ENCODE results near the gene NOMO2. TPM values are rescaled to one million over a fixed set of nuclear protein-coding genes. Genes with fewer than 3 reads are reported as not detected.
"Not testable (repeated sequence)": the region's sequence is repeated elsewhere in the genome, so short reads cannot be mapped to it uniquely, and the experiment has no call there.

The NOMO2 gene
- polyA plus RNA-seq (2012; ENCODE audit: insufficient read length, low read depth) = 135 TPM

GRCh38 chr16:18561727-18562314 lies at the start of gene NOMO2:
TSS of gene NOMO2 (minus strand) at chr16:18562097. CDS start at chr16:18562040, 57 bp downstream.
- TF ChIP-seq POLR2AphosphoS5 (IDR thresholded peaks at IDR 0.05; ENCODE audit: low read depth, low read length); SIN3A (IDR thresholded peaks at IDR 0.05; ENCODE audit: borderline replicate concordance, insufficient read depth, low read length); TAF1 (IDR thresholded peaks at IDR 0.05; ENCODE audit: borderline replicate concordance, insufficient read depth, low read length): not testable (repeated sequence)

- TF ChIP-seq POLR2AphosphoS5 (IDR thresholded peaks at IDR 0.05; ENCODE audit: low read depth, low read length) (no peak), TAF1 (IDR thresholded peaks at IDR 0.05; ENCODE audit: borderline replicate concordance, insufficient read depth, low read length) (no peak), REST (IDR thresholded peaks at IDR 0.05; ENCODE audit: insufficient read depth in 1 of 2, low read depth in 2 of 2, low read length in 2 of 2) (no peak), SIN3A (IDR thresholded peaks at IDR 0.05; ENCODE audit: borderline replicate concordance, insufficient read depth, low read length) (no peak), FOXP2 (optimal IDR thresholded peaks at IDR 0.05; ENCODE audit: borderline replicate concordance, extremely low read depth, extremely low read length, insufficient read depth) (no peak)
These were observed 21.0 kb upstream of the NOMO2 start for GRCh38 chr16:18582902-18583301.
